ENCODE data around the gene AKR1D1.

Gene AKR1D1

DNA sequence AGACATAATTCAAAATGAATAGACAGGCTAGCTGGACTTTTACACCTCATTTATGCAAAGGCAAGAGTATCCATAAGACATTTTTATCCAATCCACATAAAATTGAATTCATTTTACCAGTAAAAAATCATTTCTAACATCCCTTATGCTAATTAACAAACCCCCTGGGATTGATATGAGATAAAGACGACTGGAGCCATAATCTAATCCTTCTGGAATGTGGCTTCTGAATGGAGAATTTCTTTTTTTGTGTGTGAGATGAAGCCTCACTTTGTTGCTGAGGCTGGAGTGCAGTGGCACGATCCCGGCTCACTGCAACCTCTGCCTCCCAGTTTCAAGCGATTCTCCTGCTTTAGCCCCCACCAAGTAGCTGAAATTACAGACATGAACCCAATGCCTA, 90.4 kb downstream of the AKR1D1 start:
- no peak for TF ChIP-seq JUND (IDR thresholded peaks at IDR 0.05; ENCODE audit: low read depth)
- DNase-seq (ENCODE audit: low read depth in 1 of 2, low spot score in 1 of 2): no peak
- in situ Hi-C loops (cut with HindIII; ENCODE audit: low pct_unique_long_range_greater_than_20kb, low sequenced_read_pairs): no loop called here

DNA sequence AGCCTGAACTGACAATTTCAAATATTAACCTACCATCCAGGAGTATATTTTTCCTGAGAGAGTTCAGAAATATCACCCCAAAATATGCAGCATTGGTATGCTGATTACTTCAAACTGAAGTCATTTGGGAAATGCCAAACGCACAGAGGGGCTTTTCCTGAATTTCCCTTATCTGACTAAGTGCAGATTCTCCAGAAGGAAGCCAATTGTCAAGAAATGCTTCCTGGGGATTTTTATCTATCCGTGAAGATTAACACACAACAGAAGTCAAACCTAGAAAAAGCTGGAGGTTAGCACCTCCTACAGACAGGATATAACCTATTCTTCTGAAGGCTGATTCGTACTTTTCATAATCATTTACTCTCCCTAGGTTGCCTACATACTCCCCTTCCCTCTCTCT, 91.0 kb downstream of the AKR1D1 start:
- no peak for DNase-seq (ENCODE audit: low read depth in 1 of 2, low spot score in 1 of 2)
- TF ChIP-seq JUND (IDR thresholded peaks at IDR 0.05; ENCODE audit: low read depth): no peak
- in situ Hi-C loops (cut with HindIII; ENCODE audit: low pct_unique_long_range_greater_than_20kb, low sequenced_read_pairs): no loop called here

DNA sequence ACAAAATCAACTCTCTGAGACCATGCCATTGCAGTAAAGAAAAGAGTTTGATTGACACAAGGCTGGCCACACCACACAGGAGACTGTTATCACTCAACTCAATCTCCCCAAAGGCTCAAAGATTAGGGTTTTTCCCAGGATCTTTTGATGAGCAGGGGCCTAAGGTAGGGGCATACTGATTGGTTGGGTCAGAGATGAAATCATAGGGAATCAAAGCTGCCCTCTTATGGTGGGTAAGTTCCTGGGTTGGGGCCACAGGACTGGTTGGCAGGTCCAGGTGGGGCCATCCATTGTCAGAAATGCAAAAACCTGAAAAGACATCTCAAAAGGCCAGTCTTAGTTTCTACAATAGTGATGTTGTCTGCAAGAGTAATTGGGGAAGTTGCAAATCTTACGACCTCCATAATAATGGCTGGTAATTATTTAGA, 91.6 kb downstream of the AKR1D1 start:
- TF ChIP-seq JUND (IDR thresholded peaks at IDR 0.05; ENCODE audit: low read depth): no peak
- DNase-seq (ENCODE audit: low read depth in 1 of 2, low spot score in 1 of 2): no peak
- in situ Hi-C loops (cut with HindIII; ENCODE audit: low pct_unique_long_range_greater_than_20kb, low sequenced_read_pairs): no loop called here

Data from T47D (cell line).